Stimulated activated CD4-positive, alpha-beta T cell treated with anti-CD3 and anti-CD28 coated beads, Interleukin-1b, Interleukin-23, amount 100 ng/mL, for 24 hours (primary cell): ENCODE data around the gene PDLIM7.

Experiments used
- DNase-seq, 4 experiments: peaks; one replicate each; pipeline ENCODE4 v3.0.0-alpha.2; 2020; ENCODE audit warnings: low read depth in 4 of 4, low spot score in 1 of 4

PDLIM7 gene

GRCh38 chr5:177446200-177447065, 51.0 kb downstream of the PDLIM7 start, which contains the start of gene PRR7:
TSS of gene PRR7 (plus strand) at chr5:177446814. CDS start at chr5:177455068, 8,254 bp downstream.
- peak in 2 of 4 experiments; percentile 54 to 65 for DNase-seq

DNA sequence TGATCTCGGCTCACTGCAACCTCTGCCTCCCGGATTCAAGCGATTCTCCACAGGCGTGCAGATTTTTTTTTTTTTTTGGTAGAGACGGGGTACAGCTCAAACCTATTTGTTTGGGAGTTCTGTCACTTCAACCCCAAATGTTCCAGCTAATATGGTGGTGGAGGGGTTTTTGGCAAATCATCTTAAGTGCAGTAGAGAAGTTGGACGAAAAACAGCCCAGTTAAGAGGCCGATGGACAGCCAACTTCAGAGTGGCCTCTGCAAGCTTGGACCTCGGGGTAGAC, 51.5 kb downstream of the PDLIM7 start:
- DNase-seq, result no peak

DNA sequence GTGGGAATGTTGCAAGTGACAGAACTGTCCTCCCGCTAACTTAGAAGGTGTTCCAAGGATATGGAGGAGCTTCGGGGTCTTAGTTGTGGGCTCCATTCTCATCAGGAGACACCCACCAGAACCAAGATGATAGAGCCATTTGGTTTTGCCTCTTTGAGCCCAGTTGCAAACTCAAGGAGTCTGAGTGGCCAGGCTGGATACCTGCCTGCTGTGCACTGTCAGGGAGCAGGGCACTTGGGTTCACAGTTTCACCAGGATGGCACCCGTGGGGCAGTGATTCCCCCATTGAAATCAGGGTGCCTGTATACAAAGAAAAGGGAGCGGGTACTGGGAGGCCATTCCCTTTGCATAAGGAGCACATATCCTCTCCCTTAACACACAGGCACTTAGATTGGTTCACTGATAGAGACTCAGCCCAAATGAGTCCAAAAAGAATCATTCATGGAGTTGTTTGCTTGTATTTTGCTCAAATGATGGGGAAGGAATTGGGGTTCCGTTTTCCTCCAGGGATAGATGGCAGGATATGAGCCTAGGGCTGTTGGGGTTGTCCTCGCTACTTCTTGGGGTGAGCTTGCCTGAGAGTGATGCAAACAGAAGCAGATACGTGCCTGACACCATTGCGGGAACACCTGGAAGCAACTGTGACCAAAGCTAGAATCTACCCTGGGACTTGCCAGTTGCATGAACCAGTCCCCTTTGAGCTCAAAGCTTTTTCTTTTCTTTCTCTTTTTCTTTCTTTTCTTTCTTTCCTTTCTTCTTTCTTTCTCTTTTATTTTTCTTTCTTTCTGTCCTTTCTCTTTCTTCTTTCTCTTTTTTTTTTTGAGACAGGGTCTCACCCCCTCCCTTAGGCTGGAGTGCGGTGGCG, 52.1 kb downstream of the PDLIM7 start:
- no peak for DNase-seq

- DNase-seq, result no peak
Observed at GRCh38 chr5:177444106-177445051, 53.0 kb downstream of the PDLIM7 start.

- DNase-seq, result no peak
Observed at GRCh38 chr5:177443144-177443983, 54.0 kb downstream of the PDLIM7 start.

- no peak for DNase-seq
Observed at GRCh38 chr5:177442066-177442826, 55.2 kb downstream of the PDLIM7 start.

DNA sequence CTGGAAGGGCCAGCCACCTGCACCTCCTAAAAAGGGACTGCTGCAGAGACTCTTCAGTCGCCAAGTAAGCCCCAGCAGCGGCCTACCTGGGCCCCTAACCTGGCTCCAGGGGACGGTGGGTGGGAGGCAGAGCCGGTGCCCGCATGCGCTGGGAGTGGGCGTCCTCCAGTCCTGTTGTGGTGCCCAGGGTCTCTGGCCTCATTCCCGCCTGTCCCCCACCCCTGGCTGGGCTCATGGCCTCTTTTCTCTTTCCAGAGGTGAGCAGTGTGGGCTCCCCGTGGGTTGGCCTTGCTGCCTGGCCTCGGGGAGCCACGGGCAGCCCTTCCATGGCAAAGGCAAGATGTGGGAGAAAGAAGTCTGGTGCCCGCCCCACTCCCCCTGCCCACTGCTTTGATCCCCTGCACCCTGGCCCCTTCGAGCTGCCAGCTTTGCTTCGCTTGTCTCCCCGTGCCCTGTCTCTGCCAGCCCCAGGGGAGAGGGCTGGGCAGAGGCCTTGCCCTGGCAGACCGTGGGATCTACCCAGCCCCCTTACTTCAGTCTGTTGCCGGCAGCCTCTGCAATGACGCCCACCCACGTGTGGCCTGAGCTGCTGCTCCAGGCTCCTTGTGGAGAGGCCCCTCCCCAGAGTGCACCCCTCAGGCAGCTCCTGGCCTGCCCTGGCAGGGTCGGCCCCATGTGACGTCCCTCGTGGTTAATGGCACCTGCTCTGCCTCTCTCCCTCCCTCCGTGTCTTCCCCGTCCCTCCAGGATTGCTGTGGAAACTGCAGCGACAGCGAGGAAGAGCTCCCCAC, 56.2 kb downstream of the PDLIM7 start:
- no peak for DNase-seq

- no peak for DNase-seq
Observed at GRCh38 chr5:177440211-177440989, 57.0 kb downstream of the PDLIM7 start.

GRCh38 chr5:177439518-177440053, 57.8 kb downstream of the PDLIM7 start:
- no peak for DNase-seq

GRCh38 chr5:177438468-177438867, 58.9 kb downstream of the PDLIM7 start:
- no peak for DNase-seq

GRCh38 chr5:177437623-177438022, 59.8 kb downstream of the PDLIM7 start:
- DNase-seq, result no peak

- no peak for DNase-seq
Observed at GRCh38 chr5:177435847-177436536, 61.4 kb downstream of the PDLIM7 start.

DNA sequence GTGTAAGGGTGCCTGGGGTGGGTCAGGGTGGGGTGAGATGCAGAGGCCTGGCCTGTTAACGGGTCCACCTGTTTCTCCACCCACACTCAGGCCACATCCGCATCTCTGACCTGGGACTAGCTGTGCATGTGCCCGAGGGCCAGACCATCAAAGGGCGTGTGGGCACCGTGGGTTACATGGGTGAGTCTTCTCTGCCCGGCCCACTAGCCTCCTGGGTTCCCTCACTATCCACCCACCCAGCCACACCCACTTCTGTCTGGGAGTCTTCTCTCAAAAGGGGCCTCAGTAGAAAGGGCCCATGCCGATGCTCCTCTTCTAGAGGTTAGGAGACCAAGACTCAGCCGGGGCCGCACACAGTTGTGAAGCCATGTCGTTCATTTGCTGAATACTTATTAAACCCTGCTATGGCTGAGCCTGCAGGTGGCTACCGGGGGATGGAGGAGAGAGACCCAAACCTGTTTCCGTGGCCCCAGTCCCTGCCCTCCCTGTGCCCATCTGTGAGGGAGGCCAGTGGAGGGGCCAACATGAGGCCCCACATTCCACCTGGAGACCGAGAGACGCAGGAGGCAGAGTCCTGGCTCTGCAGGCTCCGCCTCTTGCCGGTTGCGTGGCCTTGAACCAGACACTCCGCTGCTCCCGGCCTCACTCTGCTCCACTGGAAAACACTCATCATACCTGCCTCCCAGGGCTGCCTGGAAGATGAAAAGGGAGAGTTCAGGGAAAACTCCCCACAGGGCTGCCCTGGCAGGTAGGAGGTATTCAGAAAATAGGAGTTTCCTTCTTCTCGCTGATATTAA, 62.3 kb downstream of the PDLIM7 start:
- DNase-seq, result no peak

DNA sequence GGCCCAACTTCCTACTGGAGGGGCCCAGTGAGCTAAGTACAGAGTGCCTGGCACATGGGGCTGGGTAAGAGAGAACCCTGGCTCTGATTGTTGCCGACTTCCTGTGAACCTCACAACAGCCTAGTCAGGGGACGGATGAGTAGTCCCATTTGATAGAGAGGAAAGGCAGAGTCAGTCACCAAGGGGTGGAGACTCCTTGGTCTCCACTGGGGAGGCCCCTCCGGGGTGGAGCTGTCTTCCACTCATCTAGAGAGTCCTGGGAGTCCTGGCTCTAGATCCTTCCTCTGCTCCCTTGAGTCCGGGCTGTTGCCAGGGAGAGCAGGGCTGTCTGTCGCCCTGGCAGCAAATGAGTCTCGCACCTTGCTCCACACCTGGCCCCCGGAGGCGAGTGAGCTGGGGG, 63.0 kb downstream of the PDLIM7 start:
- DNase-seq, result peak in 1 of 4 experiments; percentile 71

DNA sequence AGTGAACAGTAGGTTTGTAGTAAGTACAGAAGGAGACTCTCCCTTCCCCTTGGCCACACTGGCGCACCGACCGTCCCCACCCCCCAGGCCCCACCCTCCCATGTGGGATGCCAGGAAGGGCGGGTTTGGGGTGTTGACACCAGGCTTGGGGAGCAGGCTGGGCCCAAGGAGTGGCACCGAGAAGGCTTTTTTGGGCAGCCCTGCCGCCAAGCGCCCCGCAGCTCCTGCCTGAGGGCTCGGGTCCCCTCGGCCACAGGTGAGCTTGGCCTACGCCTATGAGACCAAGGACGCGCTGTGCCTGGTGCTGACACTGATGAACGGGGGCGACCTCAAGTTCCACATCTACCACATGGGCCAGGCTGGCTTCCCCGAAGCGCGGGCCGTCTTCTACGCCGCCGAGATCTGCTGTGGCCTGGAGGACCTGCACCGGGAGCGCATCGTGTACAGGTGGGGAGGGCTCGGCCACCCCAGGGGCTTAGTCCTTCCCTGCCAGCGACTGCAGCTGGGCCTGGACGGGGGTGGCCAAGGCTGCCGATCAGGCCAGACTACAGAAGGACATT, 63.7 kb downstream of the PDLIM7 start:
- no peak for DNase-seq
